ENCODE results near the gene ADCY3. TPM values are rescaled to one million over a fixed set of nuclear protein-coding genes. Genes with fewer than 3 reads are reported as not detected.

The ADCY3 gene
- total and polyA plus RNA-seq, 2 of the 4 experiments (the other 2 are of a cell fraction): 17.4 to 46.1 TPM

DNA sequence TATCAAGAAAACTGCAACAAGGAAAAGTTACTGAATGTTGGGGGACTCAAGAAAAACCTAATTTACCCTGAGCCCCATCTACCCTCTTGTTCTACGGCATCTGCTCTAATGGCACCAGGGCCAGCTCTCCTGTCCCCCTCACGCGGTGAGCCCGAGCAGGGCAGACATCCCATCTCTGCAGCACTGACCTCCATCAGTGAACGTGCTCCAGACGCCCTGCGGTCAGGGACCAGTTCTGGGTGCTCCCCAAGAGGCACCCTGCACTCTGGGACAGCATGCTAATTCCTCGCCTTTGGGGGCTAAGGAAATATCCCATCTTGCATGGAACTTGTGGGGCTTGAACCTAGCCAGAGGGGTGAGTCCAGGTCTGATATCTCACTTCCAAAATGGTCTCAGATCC is 83.8 kb downstream of the ADCY3 start:
- ChIA-PET CTCF (no interaction called here), POLR2A (ENCODE audit: unreplicated experiment) (no interaction called here)
- Histone ChIP-seq H3K9ac (ENCODE audit: low read depth, low read length) (no peak overlapping the region), H3K36me3 (ENCODE audit: control insufficient read depth, insufficient read depth, low read length) (peaks cover 44% of the 10 kb centered on the region), H2AK5ac (ENCODE audit: low read depth, low read length) (no peak overlapping the region), H3K23ac (ENCODE audit: low read depth, low read length) (no peak overlapping the region), H4K8ac (ENCODE audit: low read depth in 2 of 2, low read length in 2 of 2) (no peak overlapping the region), H3K27ac (ENCODE audit: insufficient read depth, low read length) (no peak overlapping the region), H3K14ac (replicated peaks; ENCODE audit: low read depth, low read length) (no peak overlapping the region), H4K5ac (ENCODE audit: low read depth, low read length) (no peak overlapping the region), H3K18ac (ENCODE audit: low read depth, low read length) (no peak overlapping the region), H3K4me1 (ENCODE audit: control insufficient read depth, insufficient read depth, low read length) (no peaks in the 10 kb centered on the region), H4K20me1 (ENCODE audit: insufficient read depth, low read length) (no peaks in the 10 kb centered on the region), H2AFZ (replicated peaks; ENCODE audit: low read length, poor library complexity) (no peak overlapping the region), H3K9me1 (ENCODE audit: insufficient read depth, low read length) (0 out of 2 replicates have a peak, but pooled peaks cover 3% of the 10 kb centered on the region), H4K91ac (ENCODE audit: insufficient read depth, low read depth, low read length) (no peak overlapping the region), H2BK120ac (ENCODE audit: low read depth, low read length) (no peak overlapping the region), H3K4me3 (ENCODE audit: insufficient read depth, low read depth, low read length) (no peak overlapping the region), H2BK15ac (ENCODE audit: low read depth, low read length) (no peak overlapping the region), H3K56ac (ENCODE audit: extremely low read depth, insufficient read depth, low read length) (no peak overlapping the region), H2BK5ac (ENCODE audit: low read depth, low read length, poor library complexity, severe bottlenecking) (no peak overlapping the region), H3K79me1 (ENCODE audit: low read depth in 1 of 2, low read length in 2 of 2) (no peaks in the 10 kb centered on the region), H3K4ac (ENCODE audit: low read depth, low read length) (no peak overlapping the region), H2BK20ac (ENCODE audit: low read depth, low read length) (no peak overlapping the region), H3K27me3 (ENCODE audit: control insufficient read depth, insufficient read depth, low read length) (no peaks in the 10 kb centered on the region), H2AK9ac (replicated peaks; ENCODE audit: low read depth, low read length, poor library complexity) (no peak overlapping the region), H3K4me2 (ENCODE audit: low read depth, low read length) (no peak overlapping the region), H3K9me3 (ENCODE audit: control insufficient read depth, insufficient read depth, low read length) (no peaks in the 10 kb centered on the region)
- TF ChIP-seq MAZ (IDR thresholded peaks at IDR 0.05; ENCODE audit: borderline replicate concordance, low read depth, low read length): no peak
- TF ChIP-seq, protein P1, sequence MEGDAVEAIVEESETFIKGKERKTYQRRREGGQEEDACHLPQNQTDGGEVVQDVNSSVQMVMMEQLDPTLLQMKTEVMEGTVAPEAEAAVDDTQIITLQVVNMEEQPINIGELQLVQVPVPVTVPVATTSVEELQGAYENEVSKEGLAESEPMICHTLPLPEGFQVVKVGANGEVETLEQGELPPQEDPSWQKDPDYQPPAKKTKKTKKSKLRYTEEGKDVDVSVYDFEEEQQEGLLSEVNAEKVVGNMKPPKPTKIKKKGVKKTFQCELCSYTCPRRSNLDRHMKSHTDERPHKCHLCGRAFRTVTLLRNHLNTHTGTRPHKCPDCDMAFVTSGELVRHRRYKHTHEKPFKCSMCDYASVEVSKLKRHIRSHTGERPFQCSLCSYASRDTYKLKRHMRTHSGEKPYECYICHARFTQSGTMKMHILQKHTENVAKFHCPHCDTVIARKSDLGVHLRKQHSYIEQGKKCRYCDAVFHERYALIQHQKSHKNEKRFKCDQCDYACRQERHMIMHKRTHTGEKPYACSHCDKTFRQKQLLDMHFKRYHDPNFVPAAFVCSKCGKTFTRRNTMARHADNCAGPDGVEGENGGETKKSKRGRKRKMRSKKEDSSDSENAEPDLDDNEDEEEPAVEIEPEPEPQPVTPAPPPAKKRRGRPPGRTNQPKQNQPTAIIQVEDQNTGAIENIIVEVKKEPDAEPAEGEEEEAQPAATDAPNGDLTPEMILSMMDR (conservative IDR thresholded peaks at IDR 0.05; ENCODE audit: low read depth, low read length): no peak
- TF ChIP-seq NFE2L2 (IDR thresholded peaks at IDR 0.05; ENCODE audit: low read depth, low read length): no peak
- in situ Hi-C loops (cut with MboI; ENCODE audit: low sequenced_read_pairs) (no loop called here), dilution Hi-C loops (cut with HindIII; ENCODE audit: low sequenced_read_pairs, unreplicated experiment) (no loop called here), intact Hi-C loops (cut with micrococcal nuclease) (loop anchor here (10.0 kb wide), 2 partner anchors 289 to 359 kb away; no protein-coding TSS in a partner anchor)
- no TSS peak for BruUV-seq (replicated peaks)
- ATAC-seq (ENCODE audit: low read depth) (no peak), DNase-seq (no peak)
- WGBS, 2 experiments (ENCODE audit: extremely low coverage in 2 of 2, insufficient read length in 1 of 2): 100% methylated on average over 1 of the region's 8 CpGs; no CpG with 5 or more reads in 1 of the 2 experiments

Measured in IMR-90 (cell line).